Stomach (tissue), 9 donors: ENCODE measurements around the gene PLCG2. TPM values are rescaled to one million over a fixed set of nuclear protein-coding genes. Genes with fewer than 3 reads are reported as not detected.

ENCODE experiments used
- DNase-seq, 2 donors: peaks; one replicate each; pipeline versions ENCODE4 v3.0.0 to v3.0.0-alpha.2; 2013 to 2019
- H3K27ac ChIP-seq, 5 donors: fragments of 200-600 bp in 4 of 5; sonication (generic) in 4 of 5; one replicate each; pipeline ENCODE4 v1.5.1; 2013 to 2019; ENCODE audit warnings: mild to moderate bottlenecking in 1 of 5, moderate library complexity in 1 of 5
- H3K27me3 ChIP-seq, 3 donors: fragments of 200-600 bp; sonication (generic); one replicate each; pipeline ENCODE4 v1.5.1; 2017 to 2019; ENCODE audit warnings: mixed run types in 1 of 3
- H3K36me3 ChIP-seq, 4 donors: fragments of 200-600 bp; sonication (generic); 1 replicate in 3 of 4; 2 replicates in 1 of 4; pipeline ENCODE4 v1.5.1; 2016 to 2019
- H3K4me1 ChIP-seq, 4 donors: fragments of 200-600 bp; sonication (generic); one replicate each; pipeline ENCODE4 v1.5.1; 2016 to 2019
- H3K4me3 ChIP-seq, 4 donors: fragments of 200-600 bp; sonication (generic) in 3 of 4; one replicate each; pipeline ENCODE4 v1.5.1; 2016 to 2019; ENCODE audit warnings: mild to moderate bottlenecking in 1 of 4
- H3K9me3 ChIP-seq, 4 donors: fragments of 200-600 bp; sonication (generic); one replicate each; pipeline ENCODE4 v1.5.1; 2016 to 2019
- EP300 ChIP-seq: sonication (generic); formaldehyde crosslinking; IDR thresholded peaks from one replicate; pipeline ENCODE4 v1.6.1; 2017; ENCODE audit warnings: antibody characterized with exemption
- POLR2A ChIP-seq, 4 donors: fragments of 450-650 bp; IDR thresholded peaks; one replicate each; pipeline ENCODE4 v1.6.1; 2016; ENCODE audit warnings: antibody characterized with exemption in 4 of 4, control low read depth in 2 of 4, mild to moderate bottlenecking in 1 of 4, moderate library complexity in 1 of 4
- POLR2AphosphoS5 ChIP-seq, 3 donors: sonication (generic); formaldehyde crosslinking; IDR thresholded peaks; one replicate each; pipeline ENCODE4 v1.6.1; 2016; ENCODE audit warnings: antibody characterized with exemption in 3 of 3
- WGBS, 5 donors: extraction: QIAGEN DNeasy Blood & Tissue Kit in 3 of 5; methylation state at CpG; one replicate each; pipeline versions ENCODE4 v1.1.5 to v1.1.7; 2013 to 2018; 5-methylcytosine and 5-hydroxymethylcytosine counted together
- intact Hi-C: fragments of 100-400 bp; cut with DNase I; formaldehyde crosslinking; loops from one replicate; pipeline ENCODE4 v1.15.1; 2023; ENCODE audit warnings: low total_unique reads
- polyA plus RNA-seq, 3 donors: library from polyadenylated mRNA; stranded (reverse); fragments of 200-250 nt; gene quantifications; one replicate each; pipeline ENCODE4 v1.2.3, GENCODE V29; 2013
- total RNA-seq, 5 donors: library from RNA; depleted of rRNA; stranded (reverse); fragments of >200 nt; gene quantifications; one replicate each; pipeline versions ENCODE4 v1.1.0 to v1.2.3, GENCODE V29; 2014 to 2016
- TF ChIP-seq, protein P1 (sequence below), 7 experiments: fragments of 450-650 bp in 4 of 7; fragments of 200-600 bp in 3 of 7; sonication (generic) in 3 of 7; IDR thresholded peaks; one replicate each; pipeline ENCODE4 v1.5.1; 2016 to 2019; ENCODE audit warnings: antibody characterized with exemption in 7 of 7, control low read depth in 2 of 7, mild to moderate bottlenecking in 1 of 7
- donor health status: healthy with polysubstance abuse.
- donor health status: Bipolar disorder and iron deficiency.
- donor health status: healthy.

The PLCG2 gene
- total and polyA plus RNA-seq, 8 donors: 0.87 to 68.5 (median 11.1) TPM

DNA sequence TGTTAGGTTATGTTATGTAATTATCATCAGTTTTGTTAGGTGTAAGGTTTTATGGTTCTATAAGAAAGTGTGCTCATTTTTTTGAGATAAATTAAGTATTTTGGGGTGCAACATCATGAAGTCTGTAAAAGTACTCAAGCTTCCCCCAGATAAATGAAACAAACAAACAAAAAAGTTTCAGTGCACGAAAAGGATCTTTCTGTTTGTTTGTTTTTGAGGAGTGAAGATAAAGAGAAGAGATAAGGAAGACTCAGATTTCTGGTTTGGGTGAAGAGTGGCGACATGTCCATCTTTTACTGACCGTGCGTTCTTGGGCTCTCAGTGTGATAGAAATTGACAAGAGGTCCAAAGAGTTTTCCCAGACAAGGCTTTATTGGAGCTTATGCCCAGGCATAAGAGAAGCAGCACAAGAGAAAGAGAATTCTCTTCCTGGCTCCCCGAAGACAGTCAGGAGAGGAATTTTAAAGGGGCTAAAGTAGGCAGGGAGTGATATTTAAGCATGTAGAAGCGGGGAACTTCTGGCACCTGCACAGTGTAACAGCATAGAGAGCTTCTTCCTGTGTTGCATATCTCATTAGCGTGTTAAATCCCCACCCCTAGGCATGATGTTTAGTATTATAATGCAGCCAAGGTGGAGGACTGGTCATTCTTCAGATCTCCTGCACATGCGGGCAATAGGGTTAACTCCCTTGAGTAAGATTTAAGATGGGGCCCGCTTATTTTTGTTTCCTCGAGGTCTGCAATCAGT is 71.3 kb downstream of the PLCG2 start:
- H3K4me3 ChIP-seq: no peak overlapping the region
- no peak overlapping the region for H3K27ac ChIP-seq
- no peak for DNase-seq
- H3K9me3 ChIP-seq: peaks cover 0 to 7% (median 0%) of the 10 kb centered on the region in 4 donors
- no peaks in the 10 kb centered on the region for H3K4me1 ChIP-seq
- H3K27me3 ChIP-seq: no peaks in the 10 kb centered on the region
- no peak for TF ChIP-seq POLR2A (IDR thresholded peaks at IDR 0.05)
- TF ChIP-seq POLR2AphosphoS5 (IDR thresholded peaks at IDR 0.05): no peak
- TF ChIP-seq, protein P1, sequence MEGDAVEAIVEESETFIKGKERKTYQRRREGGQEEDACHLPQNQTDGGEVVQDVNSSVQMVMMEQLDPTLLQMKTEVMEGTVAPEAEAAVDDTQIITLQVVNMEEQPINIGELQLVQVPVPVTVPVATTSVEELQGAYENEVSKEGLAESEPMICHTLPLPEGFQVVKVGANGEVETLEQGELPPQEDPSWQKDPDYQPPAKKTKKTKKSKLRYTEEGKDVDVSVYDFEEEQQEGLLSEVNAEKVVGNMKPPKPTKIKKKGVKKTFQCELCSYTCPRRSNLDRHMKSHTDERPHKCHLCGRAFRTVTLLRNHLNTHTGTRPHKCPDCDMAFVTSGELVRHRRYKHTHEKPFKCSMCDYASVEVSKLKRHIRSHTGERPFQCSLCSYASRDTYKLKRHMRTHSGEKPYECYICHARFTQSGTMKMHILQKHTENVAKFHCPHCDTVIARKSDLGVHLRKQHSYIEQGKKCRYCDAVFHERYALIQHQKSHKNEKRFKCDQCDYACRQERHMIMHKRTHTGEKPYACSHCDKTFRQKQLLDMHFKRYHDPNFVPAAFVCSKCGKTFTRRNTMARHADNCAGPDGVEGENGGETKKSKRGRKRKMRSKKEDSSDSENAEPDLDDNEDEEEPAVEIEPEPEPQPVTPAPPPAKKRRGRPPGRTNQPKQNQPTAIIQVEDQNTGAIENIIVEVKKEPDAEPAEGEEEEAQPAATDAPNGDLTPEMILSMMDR (IDR thresholded peaks at IDR 0.05): no peak
- no peak for TF ChIP-seq EP300
- H3K36me3 ChIP-seq: no peaks in the 10 kb centered on the region
- 64 to 68% (median 67%) methylated on average over 10 of the region's 10 CpGs for WGBS, 5 donors
- intact Hi-C loops: no loop called here

DNA sequence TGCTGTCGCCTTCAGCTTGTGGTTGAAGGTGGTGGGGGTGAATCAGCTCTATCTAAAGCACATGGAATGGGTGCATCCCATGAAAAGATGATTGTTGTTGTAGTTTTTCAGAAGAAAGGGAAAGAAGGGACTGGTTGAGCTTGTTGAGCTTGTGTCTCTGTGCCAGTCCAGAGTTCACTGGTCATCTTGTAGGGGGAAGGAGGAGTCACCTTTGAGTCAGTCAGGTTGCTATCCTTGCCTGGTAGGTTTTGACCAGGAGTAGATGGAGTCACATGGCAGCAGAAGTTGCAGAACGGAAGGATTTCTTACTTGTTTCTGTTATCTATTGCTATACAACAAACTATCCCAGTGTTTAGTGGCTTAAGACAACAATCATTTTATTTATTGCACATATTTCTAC is 73.3 kb downstream of the PLCG2 start:
- TF ChIP-seq, protein P1 (IDR thresholded peaks at IDR 0.05): no peak
- no peak for TF ChIP-seq POLR2A (IDR thresholded peaks at IDR 0.05)
- TF ChIP-seq EP300: no peak
- TF ChIP-seq POLR2AphosphoS5 (IDR thresholded peaks at IDR 0.05): no peak
- intact Hi-C loops: no loop called here
- WGBS, 5 donors: 73 to 80% (median 77%) methylated on average over 2 of the region's 2 CpGs
- no peak overlapping the region for H3K27ac ChIP-seq
- H3K4me3 ChIP-seq: no peak overlapping the region
- no peaks in the 10 kb centered on the region for H3K4me1 ChIP-seq
- no peaks in the 10 kb centered on the region for H3K27me3 ChIP-seq
- no peak for DNase-seq
- H3K36me3 ChIP-seq: peaks cover 0 to 3% (median 0%) of the 10 kb centered on the region in 4 donors
- no peaks in the 10 kb centered on the region for H3K9me3 ChIP-seq

DNA sequence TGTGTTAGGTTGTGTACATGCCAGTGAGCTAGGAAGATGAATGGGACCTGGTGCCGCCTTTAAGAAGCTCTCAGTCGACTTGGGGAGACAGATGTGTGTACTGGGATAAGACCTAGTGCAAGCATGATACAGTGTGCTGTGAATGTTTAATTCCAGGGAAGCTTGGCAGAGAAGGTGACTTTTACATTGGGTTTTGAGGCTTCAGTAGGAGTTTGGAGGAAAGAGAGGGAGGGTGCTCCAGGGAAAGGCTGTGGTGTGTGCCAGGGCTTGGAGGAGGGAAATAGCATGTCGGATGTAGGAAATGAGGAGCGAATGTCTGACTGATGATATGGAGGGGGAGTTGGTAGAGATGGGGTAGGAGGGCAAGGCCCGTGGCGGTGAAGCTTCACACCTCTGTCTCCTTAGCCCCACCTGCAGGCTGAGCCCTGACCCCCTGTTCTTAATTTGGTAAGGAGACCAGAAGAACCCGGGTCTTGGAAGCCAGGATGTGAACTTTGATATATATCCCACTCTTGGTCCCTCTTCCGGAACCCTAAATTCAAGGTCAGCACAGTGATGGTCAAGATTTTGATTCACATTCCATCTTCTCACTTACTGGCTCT is 76.6 kb downstream of the PLCG2 start:
- H3K9me3 ChIP-seq: no peaks in the 10 kb centered on the region
- no peaks in the 10 kb centered on the region for H3K4me1 ChIP-seq
- intact Hi-C loops: no loop called here
- DNase-seq: no peak
- peaks cover 0 to 3% (median 0%) of the 10 kb centered on the region in 4 donors for H3K36me3 ChIP-seq
- no peak overlapping the region for H3K4me3 ChIP-seq
- no peak overlapping the region for H3K27ac ChIP-seq
- no peaks in the 10 kb centered on the region for H3K27me3 ChIP-seq
- TF ChIP-seq POLR2AphosphoS5 (IDR thresholded peaks at IDR 0.05) (no peak), POLR2A (IDR thresholded peaks at IDR 0.05) (no peak)
- WGBS, 5 donors: 72 to 89% (median 80%) methylated on average over 8 of the region's 8 CpGs

DNA sequence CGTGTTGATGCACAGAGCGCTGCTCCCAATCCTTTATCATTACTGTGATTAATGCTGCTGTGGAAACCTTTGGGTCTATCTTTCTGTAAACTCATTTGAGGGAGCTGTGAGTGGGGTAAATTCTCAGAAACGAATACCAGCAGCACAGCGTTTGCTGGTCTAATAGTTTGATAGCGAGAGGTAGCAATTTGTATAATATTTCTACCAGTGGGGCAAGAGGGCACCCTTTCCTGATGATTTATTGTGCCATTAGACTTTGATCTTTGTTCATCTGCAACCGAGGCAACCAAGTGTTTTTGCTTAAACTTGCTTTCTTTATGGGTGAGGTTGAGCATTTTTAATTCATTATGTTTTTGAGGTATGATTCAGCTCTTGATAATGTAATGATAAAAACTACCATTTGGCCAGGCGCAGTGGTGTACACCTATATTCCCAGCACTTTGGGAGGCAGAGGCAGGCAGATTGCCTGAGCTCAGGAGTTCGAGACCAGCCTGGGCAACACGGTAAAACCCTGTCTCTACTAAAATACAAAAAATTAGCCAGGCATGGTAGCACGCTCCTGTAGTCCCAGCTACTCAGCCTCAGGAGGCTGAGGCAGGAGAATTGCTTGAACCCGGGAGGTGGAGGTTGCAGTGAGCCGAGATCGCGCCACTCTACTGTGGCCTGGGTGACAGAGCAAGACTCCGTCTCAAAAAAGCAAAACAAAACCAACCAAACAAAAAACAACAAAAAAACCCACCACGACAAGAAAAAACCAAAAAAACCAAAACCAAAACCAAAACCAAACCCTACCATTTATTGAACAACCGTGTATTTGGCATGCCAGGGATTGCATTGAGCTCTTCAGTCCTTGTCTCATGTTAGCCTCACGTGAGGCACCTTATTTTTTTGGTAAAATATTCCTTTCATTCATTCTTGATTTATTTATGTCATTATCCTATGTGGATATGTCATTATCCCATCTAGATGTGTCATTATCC is 81.5 kb downstream of the PLCG2 start:
- TF ChIP-seq, protein P1 (IDR thresholded peaks at IDR 0.05): no peak
- no peak for TF ChIP-seq POLR2A (IDR thresholded peaks at IDR 0.05)
- no peak for TF ChIP-seq EP300
- no peak for TF ChIP-seq POLR2AphosphoS5 (IDR thresholded peaks at IDR 0.05)
- H3K27ac ChIP-seq: peak overlapping the region in 2 of 5 donors; percentile 10 to 46

More for the DNA sequence above, 81.5 kb downstream of the PLCG2 start:
- DNase-seq: peak in 1 of 2 donors; percentile 49
- Histone ChIP-seq H3K27me3 (peaks cover 0 to 32% (median 0%) of the 10 kb centered on the region in 3 donors), H3K4me1 (peaks cover 0 to 5% (median 0%) of the 10 kb centered on the region in 4 donors), H3K9me3 (no peaks in the 10 kb centered on the region), H3K36me3 (peaks cover 0 to 3% (median 0%) of the 10 kb centered on the region in 4 donors), H3K4me3 (no peak overlapping the region)
- intact Hi-C loops: no loop called here
- 71 to 80% (median 78%) methylated on average over 18 of the region's 18 CpGs for whole genome bisulfite sequencing, 5 donors
